WI38 (cell line): Measurements from ENCODE around the gene SLC26A9.
"Not testable (repeated sequence)": the region's sequence is repeated elsewhere in the genome, so short reads cannot be mapped to it uniquely, and the experiment has no call there.

Experiments
- H3K4me3 ChIP-seq: 2 replicates; pipeline ENCODE4 v1.5.1; 2011; ENCODE audit warnings: low read depth, mild to moderate bottlenecking, control low read depth, low read length
- CTCF ChIP-seq: IDR thresholded peaks from 2 replicates; pipeline ENCODE4 v1.5.1; 2012; ENCODE audit warnings: low read depth, mild to moderate bottlenecking, control low read depth, low read length

The SLC26A9 gene

GRCh38 chr1:205896351-205896750 is 46.9 kb downstream of the SLC26A9 start:
- no peak for TF ChIP-seq CTCF

GRCh38 chr1:205894119-205894518 is 49.1 kb downstream of the SLC26A9 start:
- not testable (repeated sequence) for H3K4me3 ChIP-seq

More at GRCh38 chr1:205896351-205896750, 46.9 kb downstream of the SLC26A9 start:
- no peak overlapping the region for H3K4me3 ChIP-seq

- not testable (repeated sequence) for H3K4me3 ChIP-seq
Observed at GRCh38 chr1:205892175-205892574, 51.1 kb downstream of the SLC26A9 start.

GRCh38 chr1:205891481-205891880 is 51.8 kb downstream of the SLC26A9 start:
- H3K4me3 ChIP-seq, result not testable (repeated sequence)

GRCh38 chr1:205890631-205891030 is 52.6 kb downstream of the SLC26A9 start:
- not testable (repeated sequence) for H3K4me3 ChIP-seq

GRCh38 chr1:205889706-205890105 is 53.5 kb downstream of the SLC26A9 start:
- not testable (repeated sequence) for H3K4me3 ChIP-seq

GRCh38 chr1:205889006-205889405 is 54.2 kb downstream of the SLC26A9 start:
- H3K4me3 ChIP-seq, result not testable (repeated sequence)

- no peak overlapping the region for H3K4me3 ChIP-seq
- TF ChIP-seq CTCF, result no peak
Observed at GRCh38 chr1:205883792-205884191, 59.5 kb downstream of the SLC26A9 start.

- no peak overlapping the region for H3K4me3 ChIP-seq
- TF ChIP-seq CTCF, result no peak
Observed at GRCh38 chr1:205880923-205881322, 62.3 kb downstream of the SLC26A9 start.

GRCh38 chr1:205879974-205880373 is 63.3 kb downstream of the SLC26A9 start:
- no peak for TF ChIP-seq CTCF
- H3K4me3 ChIP-seq, result no peak overlapping the region

- no peak for TF ChIP-seq CTCF
- no peak overlapping the region for H3K4me3 ChIP-seq
Observed at GRCh38 chr1:205878026-205878425, 65.2 kb downstream of the SLC26A9 start.

- H3K4me3 ChIP-seq, result not testable (repeated sequence)
Observed at GRCh38 chr1:205873148-205873547, 70.1 kb downstream of the SLC26A9 start.
